KOPT-K1 (cell line): ENCODE data around the gene NUCB1.
"Not testable (repeated sequence)": the region's sequence is repeated elsewhere in the genome, so short reads cannot be mapped to it uniquely, and the experiment has no call there.

Experiments
- H3K27ac ChIP-seq: fragments of 200-600 bp; sonication (generic); 2 replicates; pipeline ENCODE4 v1.5.1; 2016; ENCODE audit warnings: antibody characterized with exemption, mild to moderate bottlenecking, low read depth, low read length; ENCODE audit not compliant: poor library complexity, severe bottlenecking
- H3K36me3 ChIP-seq: fragments of 200-600 bp; sonication (generic); 2 replicates; pipeline ENCODE4 v1.5.1; 2017; ENCODE audit warnings: antibody characterized with exemption, mild to moderate bottlenecking, low read length, moderate library complexity; ENCODE audit not compliant: insufficient read depth
- H3K9me3 ChIP-seq: fragments of 200-600 bp; sonication (generic); 2 replicates; pipeline ENCODE4 v1.5.1; 2017; ENCODE audit warnings: antibody characterized with exemption, low read length, mild to moderate bottlenecking; ENCODE audit not compliant: insufficient read depth, poor library complexity, severe bottlenecking

Gene NUCB1

DNA sequence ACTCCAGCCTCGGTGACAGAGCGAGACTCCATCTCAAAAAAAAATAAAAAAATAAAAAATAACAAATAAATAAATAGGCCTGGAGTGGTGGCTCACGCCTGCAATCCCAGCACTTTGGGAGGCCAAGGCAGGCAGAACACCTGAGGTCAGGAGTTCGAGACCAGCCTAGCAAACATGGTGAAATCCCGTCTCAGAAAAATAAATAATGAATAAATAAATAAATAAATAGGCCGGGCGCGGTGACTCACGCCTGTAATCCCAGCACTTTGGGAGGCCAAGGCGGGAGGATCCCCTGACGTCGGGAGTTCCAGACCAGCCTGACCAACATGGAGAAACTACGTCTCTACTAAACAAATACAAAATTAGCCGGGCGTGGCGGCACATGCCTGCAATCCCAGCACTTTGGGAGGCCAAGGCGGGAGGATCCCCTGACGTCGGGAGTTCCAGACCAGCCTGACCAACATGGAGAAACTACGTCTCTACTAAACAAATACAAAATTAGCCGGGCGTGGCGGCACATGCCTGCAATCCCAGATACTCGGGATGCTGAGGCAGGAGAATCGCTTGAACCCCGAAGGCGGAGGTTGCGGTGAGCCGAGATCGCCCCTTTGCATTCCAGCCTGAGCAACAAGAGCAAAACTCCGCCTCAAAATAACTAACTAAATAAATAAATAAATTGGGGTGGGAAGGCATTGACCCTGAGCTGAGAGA, 28.5 kb upstream of the NUCB1 start:
- not testable (repeated sequence) for H3K9me3 ChIP-seq, H3K27ac ChIP-seq, H3K36me3 ChIP-seq

DNA sequence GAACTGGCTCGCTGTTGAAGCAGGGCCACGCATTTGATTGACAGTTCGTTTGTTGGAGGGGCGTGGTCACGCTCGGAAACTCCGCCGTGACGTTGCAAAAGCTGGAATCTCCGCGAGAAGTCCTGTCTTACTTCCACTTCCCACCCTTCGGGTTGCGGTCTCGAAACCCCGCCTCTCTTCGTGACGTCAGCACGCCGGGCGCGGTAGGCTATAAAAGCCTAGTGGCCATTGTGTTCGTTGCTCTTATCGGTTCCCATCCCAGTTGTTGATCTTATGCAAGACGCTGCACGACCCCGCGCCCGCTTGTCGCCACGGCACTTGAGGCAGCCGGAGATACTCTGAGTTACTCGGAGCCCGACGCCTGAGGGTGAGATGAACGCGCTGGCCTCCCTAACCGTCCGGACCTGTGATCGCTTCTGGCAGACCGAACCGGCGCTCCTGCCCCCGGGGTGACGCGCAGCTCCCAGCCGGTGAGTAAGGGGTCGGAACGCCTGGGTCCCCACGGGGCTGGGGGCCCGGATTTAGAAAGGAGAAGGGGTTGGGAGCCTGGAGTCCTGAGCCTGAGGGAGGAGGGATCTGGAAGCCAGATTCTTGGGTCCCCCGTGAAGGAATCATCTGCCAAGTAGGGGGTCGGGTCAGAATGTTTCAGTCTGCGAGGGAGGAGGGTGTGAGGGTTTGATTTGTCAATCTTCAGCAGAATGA, 27.8 kb upstream of the NUCB1 start, which contains the start of gene PPP1R15A:
Gene PPP1R15A, plus strand, starts transcription at position 240 of the 702 bp plus-strand sequence. CDS start 813 bp downstream, outside the sequence.
- Histone ChIP-seq H3K27ac (peak within 1 kb of the TSS; percentile 72), H3K9me3 (no peaks in the 10 kb centered on the region), H3K36me3 (peaks cover 7% of the 10 kb centered on the region; the same call in 1 of the 2 replicates)

DNA sequence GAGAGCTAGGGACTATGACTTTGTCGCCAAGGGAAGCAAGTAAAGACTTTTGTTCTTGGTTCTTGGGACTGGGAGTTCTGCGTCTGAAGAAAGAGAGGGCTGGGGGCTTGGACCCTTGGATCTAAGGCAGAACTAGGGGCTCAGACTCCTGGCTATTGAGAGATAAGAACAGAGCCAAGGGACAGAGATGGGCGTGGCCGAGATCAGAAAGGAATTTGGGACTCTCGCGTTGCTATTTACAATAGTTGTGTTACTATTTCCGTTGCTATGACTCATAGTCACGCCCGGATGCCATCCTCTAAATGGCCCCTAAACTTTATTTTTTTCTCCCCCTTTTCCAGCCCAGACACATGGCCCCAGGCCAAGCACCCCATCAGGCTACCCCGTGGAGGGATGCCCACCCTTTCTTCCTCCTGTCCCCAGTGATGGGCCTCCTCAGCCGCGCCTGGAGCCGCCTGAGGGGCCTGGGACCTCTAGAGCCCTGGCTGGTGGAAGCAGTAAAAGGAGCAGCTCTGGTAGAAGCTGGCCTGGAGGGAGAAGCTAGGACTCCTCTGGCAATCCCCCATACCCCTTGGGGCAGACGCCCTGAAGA, 27.1 kb upstream of the NUCB1 start:
- peak overlapping the region; percentile 72 for H3K27ac ChIP-seq
- H3K9me3 ChIP-seq: no peaks in the 10 kb centered on the region
- H3K36me3 ChIP-seq: peaks cover 7% of the 10 kb centered on the region; the same call in 1 of the 2 replicates

DNA sequence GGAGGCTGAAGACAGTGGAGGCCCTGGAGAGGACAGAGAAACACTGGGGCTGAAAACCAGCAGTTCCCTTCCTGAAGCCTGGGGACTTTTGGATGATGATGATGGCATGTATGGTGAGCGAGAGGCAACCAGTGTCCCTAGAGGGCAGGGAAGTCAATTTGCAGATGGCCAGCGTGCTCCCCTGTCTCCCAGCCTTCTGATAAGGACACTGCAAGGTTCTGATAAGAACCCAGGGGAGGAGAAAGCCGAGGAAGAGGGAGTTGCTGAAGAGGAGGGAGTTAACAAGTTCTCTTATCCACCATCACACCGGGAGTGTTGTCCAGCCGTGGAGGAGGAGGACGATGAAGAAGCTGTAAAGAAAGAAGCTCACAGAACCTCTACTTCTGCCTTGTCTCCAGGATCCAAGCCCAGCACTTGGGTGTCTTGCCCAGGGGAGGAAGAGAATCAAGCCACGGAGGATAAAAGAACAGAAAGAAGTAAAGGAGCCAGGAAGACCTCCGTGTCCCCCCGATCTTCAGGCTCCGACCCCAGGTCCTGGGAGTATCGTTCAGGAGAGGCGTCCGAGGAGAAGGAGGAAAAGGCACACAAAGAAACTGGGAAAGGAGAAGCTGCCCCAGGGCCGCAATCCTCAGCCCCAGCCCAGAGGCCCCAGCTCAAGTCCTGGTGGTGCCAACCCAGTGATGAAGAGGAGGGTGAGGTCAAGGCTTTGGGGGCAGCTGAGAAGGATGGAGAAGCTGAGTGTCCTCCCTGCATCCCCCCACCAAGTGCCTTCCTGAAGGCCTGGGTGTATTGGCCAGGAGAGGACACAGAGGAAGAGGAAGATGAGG, 26.4 kb upstream of the NUCB1 start:
- H3K27ac ChIP-seq: peak overlapping the region; percentile 72
- peaks cover 7% of the 10 kb centered on the region; the same call in 1 of the 2 replicates for H3K36me3 ChIP-seq
- H3K9me3 ChIP-seq: no peaks in the 10 kb centered on the region

DNA sequence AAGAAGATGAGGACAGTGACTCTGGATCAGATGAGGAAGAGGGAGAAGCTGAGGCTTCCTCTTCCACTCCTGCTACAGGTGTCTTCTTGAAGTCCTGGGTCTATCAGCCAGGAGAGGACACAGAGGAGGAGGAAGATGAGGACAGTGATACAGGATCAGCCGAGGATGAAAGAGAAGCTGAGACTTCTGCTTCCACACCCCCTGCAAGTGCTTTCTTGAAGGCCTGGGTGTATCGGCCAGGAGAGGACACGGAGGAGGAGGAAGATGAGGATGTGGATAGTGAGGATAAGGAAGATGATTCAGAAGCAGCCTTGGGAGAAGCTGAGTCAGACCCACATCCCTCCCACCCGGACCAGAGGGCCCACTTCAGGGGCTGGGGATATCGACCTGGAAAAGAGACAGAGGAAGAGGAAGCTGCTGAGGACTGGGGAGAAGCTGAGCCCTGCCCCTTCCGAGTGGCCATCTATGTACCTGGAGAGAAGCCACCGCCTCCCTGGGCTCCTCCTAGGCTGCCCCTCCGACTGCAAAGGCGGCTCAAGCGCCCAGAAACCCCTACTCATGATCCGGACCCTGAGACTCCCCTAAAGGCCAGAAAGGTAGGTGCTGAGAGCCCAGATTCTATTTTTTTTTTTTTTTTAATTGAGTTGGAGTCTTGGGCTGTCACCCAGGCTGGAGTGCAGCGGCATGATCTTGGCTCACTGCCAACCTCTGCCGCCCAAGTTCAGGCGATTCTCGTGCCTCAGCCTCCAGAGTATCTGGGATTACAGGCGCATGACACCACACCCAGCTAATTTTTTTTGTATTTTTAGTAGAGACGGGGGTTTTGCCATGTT, 25.6 kb upstream of the NUCB1 start:
- Histone ChIP-seq H3K9me3 (no peaks in the 10 kb centered on the region), H3K36me3 (peaks cover 7% of the 10 kb centered on the region; the same call in 1 of the 2 replicates), H3K27ac (no peak overlapping the region)

DNA sequence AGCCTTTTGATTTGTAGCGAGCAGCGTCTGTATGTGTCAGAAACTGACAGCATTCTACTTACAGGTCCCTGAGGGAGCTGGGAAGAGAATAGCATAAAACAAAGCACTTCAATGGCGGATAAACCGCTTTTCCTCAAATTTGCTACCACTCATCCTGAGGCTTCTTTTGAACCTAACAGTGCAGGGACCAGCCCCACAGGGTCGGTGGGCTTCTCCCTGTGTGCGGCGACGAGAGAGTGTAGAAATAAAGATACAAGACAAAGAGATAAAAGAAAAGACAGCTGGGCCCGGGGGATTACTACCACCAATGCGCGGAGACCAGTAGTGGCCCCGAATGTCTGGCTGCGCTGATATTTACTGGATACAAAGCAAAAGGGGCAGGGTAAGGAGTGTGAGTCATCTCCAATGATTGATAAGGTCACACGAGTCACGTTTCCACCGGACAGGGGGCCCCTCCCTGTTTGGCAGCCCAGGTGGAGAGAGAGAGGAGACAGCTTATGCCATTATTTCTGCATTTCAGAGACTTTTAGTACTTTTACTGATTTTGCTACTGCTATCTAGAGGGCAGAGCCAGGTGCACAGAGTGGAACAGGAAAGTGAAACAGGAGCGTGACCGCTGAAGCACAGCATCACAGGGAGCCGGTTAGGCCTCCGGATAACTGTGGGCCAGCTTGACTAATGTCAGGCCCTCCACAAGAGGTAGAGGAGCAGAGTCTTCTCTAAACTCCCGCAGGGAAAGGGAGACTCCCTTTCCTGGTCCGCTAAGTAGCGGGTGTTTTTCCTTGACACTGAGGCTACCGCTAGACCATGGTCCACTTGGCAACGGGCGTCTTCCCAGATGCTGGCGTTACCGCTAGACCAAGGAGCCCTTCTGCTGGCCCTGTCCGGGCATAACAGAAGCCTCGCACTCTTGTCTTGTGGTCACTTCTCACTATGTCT, 23.8 kb upstream of the NUCB1 start:
- not testable (repeated sequence) for H3K36me3 ChIP-seq, H3K9me3 ChIP-seq
- peak overlapping the region; percentile 36 for H3K27ac ChIP-seq

DNA sequence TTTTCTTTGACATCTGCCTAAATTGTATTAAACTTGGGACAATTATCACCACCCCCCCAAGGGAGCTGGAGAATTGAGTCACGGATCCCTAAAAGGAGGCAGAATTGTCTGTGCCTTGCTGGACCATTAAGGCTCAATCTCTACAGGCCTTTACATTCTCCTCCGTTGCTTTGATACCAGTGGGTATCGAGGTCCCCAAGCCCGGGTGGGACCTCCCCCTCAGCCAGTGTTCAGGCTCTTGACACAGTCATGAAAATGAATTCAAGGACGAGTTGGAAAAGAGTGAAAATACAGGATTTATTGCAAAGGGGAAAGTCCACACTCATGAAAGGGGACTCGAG, 22.3 kb upstream of the NUCB1 start:
- no peaks in the 10 kb centered on the region for H3K9me3 ChIP-seq
- H3K36me3 ChIP-seq: peaks cover 7% of the 10 kb centered on the region; the same call in 1 of the 2 replicates
- no peak overlapping the region for H3K27ac ChIP-seq

DNA sequence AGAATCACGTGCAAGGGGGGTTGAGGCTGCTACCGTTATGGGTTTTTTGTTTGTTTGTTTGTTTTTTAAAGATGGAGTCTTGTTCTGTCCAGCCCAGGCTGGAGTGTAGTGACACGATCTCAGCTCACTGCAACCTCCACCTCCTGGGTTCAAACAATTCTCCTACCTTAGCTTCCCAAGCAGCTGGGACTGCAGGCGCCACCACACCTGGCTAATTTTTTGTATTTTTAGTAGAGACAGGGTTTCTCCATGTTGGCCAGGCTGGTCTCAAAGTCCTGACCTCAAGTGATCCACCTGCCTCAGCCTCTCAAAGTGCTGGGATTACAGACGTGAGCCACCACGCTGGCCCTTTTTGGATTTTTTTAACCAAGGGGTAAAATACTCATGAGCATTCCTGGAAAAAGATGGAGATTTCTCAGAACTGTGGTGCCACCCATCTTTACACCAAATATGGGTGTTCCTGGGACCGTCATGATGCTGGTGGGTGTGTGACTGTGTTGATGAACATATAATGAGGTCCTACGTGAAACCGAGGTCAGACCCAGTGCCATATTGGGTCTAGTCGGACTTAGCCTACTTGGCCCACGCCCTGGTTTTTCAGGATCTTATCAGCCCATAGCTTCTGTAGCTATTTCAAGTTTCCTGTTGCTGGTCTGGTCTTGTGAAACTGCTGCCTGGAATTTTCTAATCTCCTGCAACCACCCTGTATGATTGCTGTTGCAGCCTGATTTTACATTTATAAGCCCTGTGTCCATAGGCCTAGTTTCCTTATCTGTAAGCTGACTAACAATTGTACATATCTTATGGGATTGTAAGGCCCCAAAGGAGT, 21.7 kb upstream of the NUCB1 start:
- H3K9me3 ChIP-seq: no peaks in the 10 kb centered on the region
- peaks cover 7% of the 10 kb centered on the region; the same call in 1 of the 2 replicates for H3K36me3 ChIP-seq
- H3K27ac ChIP-seq: no peak overlapping the region

DNA sequence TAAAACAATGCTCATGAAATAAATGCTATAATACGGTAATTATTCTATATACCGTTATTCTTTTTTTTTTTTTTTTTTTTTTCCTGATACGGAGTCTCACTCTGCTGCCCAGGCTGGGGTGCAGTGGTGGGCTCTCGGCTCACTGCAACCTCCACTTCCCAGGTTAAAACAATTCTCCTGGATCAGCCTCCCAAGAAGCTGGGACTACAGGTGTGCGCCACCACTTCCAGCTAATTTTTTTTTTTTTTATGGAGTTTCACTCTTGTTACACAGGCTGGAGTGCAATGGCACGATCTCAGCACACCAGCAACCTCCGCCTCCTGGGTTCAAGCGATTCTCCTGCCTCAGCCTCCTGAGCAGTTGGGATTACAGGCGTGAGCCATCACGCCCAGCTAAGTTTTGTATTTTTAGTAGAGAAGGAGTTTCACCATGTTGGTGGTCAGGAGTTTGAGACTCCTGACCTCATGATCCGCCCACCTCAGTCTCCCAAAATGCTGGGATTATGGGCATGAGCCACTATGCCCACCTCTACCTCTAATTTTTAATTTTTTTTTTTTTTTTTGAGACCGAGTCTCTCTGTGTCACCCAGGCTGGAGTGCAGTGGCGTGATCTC, 21.0 kb upstream of the NUCB1 start:
- H3K36me3 ChIP-seq: peaks cover 5% of the 10 kb centered on the region; the same call in 1 of the 2 replicates
- no peak overlapping the region for H3K27ac ChIP-seq
- no peaks in the 10 kb centered on the region for H3K9me3 ChIP-seq

DNA sequence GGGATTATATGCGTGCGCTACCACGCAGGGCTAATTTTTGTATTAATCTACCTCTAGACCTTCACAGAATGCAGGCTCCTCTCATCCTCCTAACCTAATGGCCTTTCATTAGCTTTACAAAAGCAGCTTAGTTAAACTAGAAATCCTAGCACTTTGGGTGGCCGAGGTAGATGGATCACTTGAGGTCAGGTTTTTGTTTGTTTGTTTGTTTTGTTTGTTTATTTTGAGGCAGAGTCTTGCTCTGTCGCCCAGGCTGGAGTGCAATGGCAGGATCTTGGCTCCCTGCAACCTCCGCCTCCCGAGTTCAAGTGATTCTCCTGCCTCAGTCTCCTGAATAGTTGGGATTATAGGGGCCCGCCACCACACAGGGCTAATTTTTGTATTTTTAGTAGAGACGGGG, 20.4 kb upstream of the NUCB1 start:
- not testable (repeated sequence) for H3K27ac ChIP-seq, H3K9me3 ChIP-seq, H3K36me3 ChIP-seq

DNA sequence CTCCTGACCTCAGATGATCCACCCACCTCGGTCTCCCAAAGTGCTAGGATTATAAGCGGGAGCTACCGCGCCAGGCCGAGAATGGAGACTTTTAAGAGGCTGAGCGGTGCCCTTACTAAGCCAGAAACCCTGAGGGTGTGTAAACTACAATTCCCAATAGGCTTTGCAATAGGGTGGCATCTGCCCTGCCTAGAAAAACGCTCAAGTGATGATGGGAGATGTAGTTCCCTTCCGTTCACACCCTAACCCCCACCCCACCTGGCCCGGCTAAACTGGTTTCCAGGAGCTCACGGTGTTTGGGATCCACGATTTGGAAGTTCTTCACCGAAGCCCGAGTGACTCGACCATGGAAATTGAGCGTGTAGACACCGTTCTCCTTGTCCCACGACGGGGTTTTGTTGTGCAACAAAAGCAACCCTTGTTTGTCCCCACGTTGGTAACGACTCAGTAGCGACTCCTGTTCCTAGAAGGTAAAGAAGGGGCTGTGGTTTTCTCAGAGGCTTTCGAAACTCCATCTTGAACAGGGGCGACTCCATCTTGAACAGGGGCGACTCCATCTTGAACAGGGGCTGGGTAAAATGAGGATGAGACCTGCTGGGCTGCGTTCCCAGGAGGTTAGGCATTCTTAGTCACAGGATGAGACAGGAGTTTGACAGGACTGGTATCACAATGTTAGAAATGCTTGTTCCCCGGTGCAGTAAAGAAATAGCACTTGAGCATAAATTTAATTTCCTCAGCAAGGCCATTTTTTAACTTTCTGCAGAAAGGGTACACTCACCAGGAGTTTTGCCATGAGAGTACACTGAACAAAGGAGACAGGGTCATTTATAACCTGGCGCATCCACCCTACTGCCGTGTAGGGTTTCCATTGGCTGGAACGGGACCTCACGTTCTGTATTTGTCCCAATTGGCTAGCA, 18.1 kb upstream of the NUCB1 start:
- Histone ChIP-seq H3K9me3 (no peaks in the 10 kb centered on the region), H3K27ac (no peak overlapping the region), H3K36me3 (no peaks in the 10 kb centered on the region)

DNA sequence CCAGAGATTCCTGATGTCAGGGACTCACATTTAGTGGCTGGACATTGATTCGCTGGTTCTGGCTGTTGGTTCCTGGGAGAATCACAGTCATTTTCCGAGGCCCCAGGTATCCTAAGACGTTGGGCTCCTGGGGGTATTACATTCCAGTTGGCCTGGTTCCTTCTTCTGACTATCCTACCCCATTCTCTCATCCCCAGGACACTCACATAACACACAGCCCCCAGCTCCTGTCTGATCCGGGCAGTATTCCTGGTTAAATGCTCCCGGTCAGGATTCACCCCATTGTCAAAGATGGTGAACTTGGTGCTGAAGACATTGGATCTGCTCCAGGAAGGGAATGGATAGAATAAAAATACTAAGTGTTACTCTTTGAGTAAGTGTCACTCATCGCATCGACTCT, 16.4 kb upstream of the NUCB1 start:
- H3K27ac ChIP-seq: no peak overlapping the region
- H3K36me3 ChIP-seq: no peaks in the 10 kb centered on the region
- no peaks in the 10 kb centered on the region for H3K9me3 ChIP-seq
